Thoracic aorta (tissue), 2 donors: ENCODE data around the gene PPFIA3. TPM values are rescaled to one million over a fixed set of nuclear protein-coding genes. Genes with fewer than 3 reads are reported as not detected.

ENCODE experiments used
- ATAC-seq: fragments of 150-250 bp; one replicate; pipeline ENCODE4 v1.8.0; 2017; ENCODE audit warnings: low read depth; ENCODE audit not compliant: insufficient number of reproducible peaks, low FRiP score
- DNase-seq: peaks from one replicate; pipeline ENCODE4 v3.0.0-alpha.2; 2020; ENCODE audit warnings: low spot score
- H3K27ac ChIP-seq, 2 donors: fragments of 200-600 bp; sonication (generic); 1 replicate in 1 of 2; 2 replicates in 1 of 2; pipeline ENCODE4 v1.5.1; 2016; ENCODE audit warnings: mild to moderate bottlenecking in 2 of 2, moderate library complexity in 2 of 2
- H3K27me3 ChIP-seq: fragments of 200-600 bp; sonication (generic); replicated peaks from 2 replicates; pipeline ENCODE4 v1.6.0; 2016; ENCODE audit warnings: mild to moderate bottlenecking; ENCODE audit not compliant: insufficient read depth
- H3K36me3 ChIP-seq: fragments of 200-600 bp; sonication (generic); one replicate; pipeline ENCODE4 v1.5.1; 2016
- H3K4me1 ChIP-seq, 2 donors: fragments of 200-600 bp; sonication (generic); 1 replicate in 1 of 2; 2 replicates in 1 of 2; pipeline versions ENCODE4 v1.5.1 to v1.6.0; 2016; ENCODE audit warnings: low read depth in 2 of 2, mild to moderate bottlenecking in 1 of 2; ENCODE audit not compliant: control insufficient read depth in 1 of 2
- H3K4me3 ChIP-seq: fragments of 200-600 bp; sonication (generic); 2 replicates; pipeline ENCODE4 v1.5.1; 2016; ENCODE audit warnings: mild to moderate bottlenecking
- H3K9me3 ChIP-seq: fragments of 200-600 bp; sonication (generic); 2 replicates; pipeline ENCODE4 v1.5.1; 2016
- CTCF ChIP-seq: fragments of 200-600 bp; sonication (generic); IDR thresholded peaks from one replicate; pipeline ENCODE4 v1.5.1; 2019; ENCODE audit warnings: antibody characterized with exemption
- total RNA-seq, 2 donors: library from RNA; depleted of rRNA; stranded (reverse); fragments of >200 nt; gene quantifications; one replicate each; pipeline versions ENCODE4 v1.1.0 to v1.2.3, GENCODE V29; 2016

PPFIA3 gene
- total RNA-seq, 2 donors from 2014 or later, result 2.7 to 5.0 TPM

DNA sequence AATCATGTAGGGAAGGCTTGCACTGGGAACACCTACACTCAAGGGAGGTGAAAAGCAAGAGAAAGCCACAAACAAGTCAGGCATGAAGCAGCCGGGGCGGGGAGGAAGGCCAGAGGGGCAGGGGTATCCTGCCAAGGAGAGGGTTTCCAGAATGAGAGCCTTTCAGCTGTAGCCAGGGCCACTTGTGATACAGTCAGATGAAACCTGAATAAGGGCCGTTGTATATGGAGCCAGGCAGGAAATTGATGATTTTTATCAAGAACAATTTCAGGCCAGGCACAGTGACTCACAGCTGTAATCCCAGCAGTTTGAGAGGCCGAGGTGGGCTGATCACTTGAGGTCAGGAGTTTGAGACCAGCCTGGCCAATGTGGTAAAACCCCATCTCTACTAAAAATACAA is 42.6 kb downstream of the PPFIA3 start:
- H3K9me3 ChIP-seq, result no peaks in the 10 kb centered on the region
- TF ChIP-seq CTCF, result no peak
- no peaks in the 10 kb centered on the region for H3K36me3 ChIP-seq
- H3K27ac ChIP-seq, result no peak overlapping the region
- peaks cover 21 to 45% of the 10 kb centered on the region in 2 donors for H3K4me1 ChIP-seq
- ATAC-seq (no peak), DNase-seq (no peak)
- H3K27me3 ChIP-seq, result no peaks in the 10 kb centered on the region
- H3K4me3 ChIP-seq, result no peak overlapping the region

DNA sequence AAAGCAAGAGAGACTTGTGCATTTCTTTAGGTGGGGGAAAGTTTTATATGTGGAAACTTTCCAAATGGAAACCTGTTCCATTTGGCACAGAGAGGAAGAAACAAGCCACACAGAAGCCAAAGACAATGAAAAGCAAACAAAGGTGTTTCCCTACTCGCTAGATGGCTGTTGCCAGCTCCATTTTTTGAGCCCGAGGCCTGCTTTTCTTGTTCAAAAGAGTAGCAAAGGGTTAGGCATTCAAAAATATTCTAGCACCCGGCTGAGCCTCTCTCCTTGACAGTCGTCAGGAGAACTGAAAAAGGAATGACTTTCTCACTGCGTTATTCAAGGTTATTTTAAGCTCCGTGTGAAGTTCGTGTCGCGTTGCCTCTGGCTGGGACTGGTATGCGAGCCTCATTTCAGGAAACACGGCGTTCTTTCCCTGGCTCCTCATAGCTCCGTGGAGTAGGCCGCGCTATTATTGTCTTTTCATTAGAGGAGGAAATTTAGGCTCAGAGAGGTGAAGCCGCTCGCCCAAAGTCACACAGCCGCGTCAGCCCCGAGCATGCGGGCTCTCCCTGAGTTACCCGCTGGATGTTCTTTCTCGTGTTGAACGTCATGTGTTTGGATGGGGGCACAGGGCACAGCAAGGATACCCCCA is 45.9 kb downstream of the PPFIA3 start:
- no peak for TF ChIP-seq CTCF
- H3K4me1 ChIP-seq, result peaks cover 15 to 24% of the 10 kb centered on the region in 2 donors
- peak; percentile 61 for ATAC-seq
- no peak for DNase-seq
- H3K27ac ChIP-seq, result peak overlapping the region; percentile 91 to 95
- no peaks in the 10 kb centered on the region for H3K9me3 ChIP-seq
- peak overlapping the region; percentile 60 for H3K4me3 ChIP-seq
- H3K36me3 ChIP-seq, result peaks cover 7% of the 10 kb centered on the region
- no peaks in the 10 kb centered on the region for H3K27me3 ChIP-seq

DNA sequence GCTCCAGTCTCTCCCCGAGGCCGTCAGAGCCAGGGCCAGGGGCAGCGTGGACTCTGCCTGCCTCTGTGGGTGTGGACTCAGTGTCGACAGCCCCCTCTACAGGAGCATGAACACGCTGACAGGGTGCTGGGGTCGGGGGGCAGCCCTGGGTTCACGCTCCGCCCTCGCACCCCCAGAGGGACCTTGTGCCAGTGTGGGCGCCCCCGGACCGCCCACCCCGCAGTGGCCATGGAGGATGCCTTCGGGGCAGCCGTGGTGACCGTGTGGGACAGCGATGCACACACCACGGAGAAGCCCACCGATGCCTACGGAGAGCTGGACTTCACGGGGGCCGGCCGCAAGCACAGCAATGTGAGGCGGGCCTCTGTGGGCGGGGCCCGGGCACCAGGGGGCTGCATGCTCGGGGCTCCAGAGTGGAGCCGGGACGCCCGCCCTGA is 46.5 kb downstream of the PPFIA3 start:
- no peaks in the 10 kb centered on the region for H3K27me3 ChIP-seq
- peak overlapping the region; percentile 91 to 95 for H3K27ac ChIP-seq
- peak overlapping the region; percentile 60 for H3K4me3 ChIP-seq
- TF ChIP-seq CTCF, result no peak
- DNase-seq, result no peak
- H3K4me1 ChIP-seq, result peaks cover 15 to 24% of the 10 kb centered on the region in 2 donors
- no peaks in the 10 kb centered on the region for H3K9me3 ChIP-seq
- H3K36me3 ChIP-seq, result peaks cover 14% of the 10 kb centered on the region
- no peak for ATAC-seq

DNA sequence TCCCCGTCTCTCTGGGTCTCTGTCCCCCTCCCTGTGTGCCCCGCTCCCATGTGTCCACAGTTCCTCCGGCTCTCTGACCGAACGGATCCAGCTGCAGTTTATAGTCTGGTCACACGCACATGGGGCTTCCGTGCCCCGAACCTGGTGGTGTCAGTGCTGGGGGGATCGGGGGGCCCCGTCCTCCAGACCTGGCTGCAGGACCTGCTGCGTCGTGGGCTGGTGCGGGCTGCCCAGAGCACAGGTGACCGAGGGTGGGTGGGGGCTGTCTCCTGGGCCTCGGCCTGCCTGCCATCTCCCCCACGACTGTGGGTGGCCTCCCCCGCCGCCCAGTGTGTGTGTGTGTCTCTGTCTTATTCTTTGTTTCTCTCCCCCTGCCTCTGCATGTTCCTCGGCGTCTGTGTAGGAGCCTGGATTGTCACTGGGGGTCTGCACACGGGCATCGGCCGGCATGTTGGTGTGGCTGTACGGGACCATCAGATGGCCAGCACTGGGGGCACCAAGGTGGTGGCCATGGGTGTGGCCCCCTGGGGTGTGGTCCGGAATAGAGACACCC is 48.6 kb downstream of the PPFIA3 start:
- no peak for TF ChIP-seq CTCF
- Histone ChIP-seq H3K4me3 (no peak overlapping the region), H3K27ac (no peak overlapping the region), H3K9me3 (no peaks in the 10 kb centered on the region), H3K27me3 (no peaks in the 10 kb centered on the region), H3K36me3 (peaks cover 32% of the 10 kb centered on the region), H3K4me1 (peaks cover 15 to 24% of the 10 kb centered on the region in 2 donors)
- ATAC-seq (no peak), DNase-seq (no peak)

DNA sequence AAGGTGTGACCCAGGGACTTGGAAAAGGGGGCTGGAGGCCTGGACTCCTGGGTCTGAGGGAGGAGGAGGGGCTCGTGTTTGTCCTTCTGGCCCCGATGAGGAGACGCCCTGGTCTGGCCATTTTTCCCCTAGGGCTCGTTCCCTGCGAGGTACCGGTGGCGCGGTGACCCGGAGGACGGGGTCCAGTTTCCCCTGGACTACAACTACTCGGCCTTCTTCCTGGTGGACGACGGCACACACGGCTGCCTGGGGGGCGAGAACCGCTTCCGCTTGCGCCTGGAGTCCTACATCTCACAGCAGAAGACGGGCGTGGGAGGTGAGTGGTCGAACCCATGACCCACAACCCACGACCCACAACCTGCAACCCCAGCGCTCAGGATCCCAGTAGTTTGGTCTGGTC is 49.1 kb downstream of the PPFIA3 start:
- no peaks in the 10 kb centered on the region for H3K27me3 ChIP-seq
- no peak for TF ChIP-seq CTCF

More for the DNA sequence above, 49.1 kb downstream of the PPFIA3 start:
- DNase-seq (no peak), ATAC-seq (no peak)
- Histone ChIP-seq H3K27ac (no peak overlapping the region), H3K4me1 (peaks cover 15 to 23% of the 10 kb centered on the region in 2 donors), H3K36me3 (peaks cover 37% of the 10 kb centered on the region), H3K9me3 (no peaks in the 10 kb centered on the region), H3K4me3 (no peak overlapping the region)
